Uterus (tissue), 2 donors: Measurements from ENCODE around the gene ZEB1.

Experiments
- CTCF ChIP-seq, 4 experiments: fragments of 200-600 bp in 2 of 4; fragments of 450-650 bp in 2 of 4; sonication (generic) in 2 of 4; IDR thresholded peaks; one replicate each; pipeline ENCODE4 v1.5.1; 2016 to 2019; ENCODE audit warnings: antibody characterized with exemption in 4 of 4, mild to moderate bottlenecking in 2 of 4, moderate library complexity in 1 of 4
- POLR2A ChIP-seq, 2 donors: fragments of 450-650 bp; IDR thresholded peaks; one replicate each; pipeline ENCODE4 v1.6.1; 2016; ENCODE audit warnings: antibody characterized with exemption in 2 of 2, mild to moderate bottlenecking in 1 of 2, moderate library complexity in 1 of 2

- no peak for TF ChIP-seq CTCF (IDR thresholded peaks at IDR 0.05)
- no peak for TF ChIP-seq POLR2A (IDR thresholded peaks at IDR 0.05)
Observed at GRCh38 chr10:31413325-31413724, 94.3 kb downstream of the ZEB1 start.
